DND-41 (cell line): ENCODE results near the gene KIAA0753.

ENCODE experiments used
- EZH2 ChIP-seq: IDR thresholded peaks from 3 replicates; pipeline ENCODE4 v1.6.1; 2012; ENCODE audit warnings: borderline replicate concordance, low read depth, mild to moderate bottlenecking, moderate library complexity, low read length, inconsistent platforms; ENCODE audit not compliant: severe bottlenecking
- TF ChIP-seq, protein P1 (sequence below): IDR thresholded peaks from 2 replicates; pipeline ENCODE4 v1.5.1; 2012; ENCODE audit warnings: borderline replicate concordance, low read length, moderate library complexity, mild to moderate bottlenecking; ENCODE audit not compliant: poor library complexity, severe bottlenecking; ENCODE audit errors: extremely low read depth

- TF ChIP-seq, protein P1, sequence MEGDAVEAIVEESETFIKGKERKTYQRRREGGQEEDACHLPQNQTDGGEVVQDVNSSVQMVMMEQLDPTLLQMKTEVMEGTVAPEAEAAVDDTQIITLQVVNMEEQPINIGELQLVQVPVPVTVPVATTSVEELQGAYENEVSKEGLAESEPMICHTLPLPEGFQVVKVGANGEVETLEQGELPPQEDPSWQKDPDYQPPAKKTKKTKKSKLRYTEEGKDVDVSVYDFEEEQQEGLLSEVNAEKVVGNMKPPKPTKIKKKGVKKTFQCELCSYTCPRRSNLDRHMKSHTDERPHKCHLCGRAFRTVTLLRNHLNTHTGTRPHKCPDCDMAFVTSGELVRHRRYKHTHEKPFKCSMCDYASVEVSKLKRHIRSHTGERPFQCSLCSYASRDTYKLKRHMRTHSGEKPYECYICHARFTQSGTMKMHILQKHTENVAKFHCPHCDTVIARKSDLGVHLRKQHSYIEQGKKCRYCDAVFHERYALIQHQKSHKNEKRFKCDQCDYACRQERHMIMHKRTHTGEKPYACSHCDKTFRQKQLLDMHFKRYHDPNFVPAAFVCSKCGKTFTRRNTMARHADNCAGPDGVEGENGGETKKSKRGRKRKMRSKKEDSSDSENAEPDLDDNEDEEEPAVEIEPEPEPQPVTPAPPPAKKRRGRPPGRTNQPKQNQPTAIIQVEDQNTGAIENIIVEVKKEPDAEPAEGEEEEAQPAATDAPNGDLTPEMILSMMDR = no peak
- TF ChIP-seq EZH2 = no peak
Measured at GRCh38 chr17:6571452-6571781, 69.1 kb downstream of the KIAA0753 start.
